Measurements from ENCODE around the gene SNRPD2.

Gene SNRPD2

GRCh38 chr19:45653634-45654033, 38.1 kb downstream of the SNRPD2 start:
- FAIRE-seq: no peak

DNA sequence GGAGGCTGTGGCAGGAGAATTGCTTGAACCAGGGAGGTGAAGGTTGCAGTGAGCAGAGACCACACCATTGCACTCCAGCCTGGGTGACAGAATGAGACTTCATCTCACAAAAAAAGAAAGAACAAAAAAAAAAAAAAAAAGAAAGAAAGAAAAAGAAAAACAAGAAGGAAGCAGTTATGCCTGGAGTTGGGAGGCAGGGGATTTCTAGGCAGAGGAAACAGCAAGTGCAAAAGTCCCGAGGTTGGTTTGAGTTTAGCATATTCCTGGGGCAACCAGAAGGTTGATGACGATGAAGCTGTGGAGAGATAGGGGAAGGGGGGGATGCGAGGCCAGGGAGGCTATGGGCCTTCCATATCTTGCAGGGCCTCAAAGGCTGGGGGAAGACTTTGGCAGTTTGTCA, 41.0 kb downstream of the SNRPD2 start:
- no peak for FAIRE-seq

DNA sequence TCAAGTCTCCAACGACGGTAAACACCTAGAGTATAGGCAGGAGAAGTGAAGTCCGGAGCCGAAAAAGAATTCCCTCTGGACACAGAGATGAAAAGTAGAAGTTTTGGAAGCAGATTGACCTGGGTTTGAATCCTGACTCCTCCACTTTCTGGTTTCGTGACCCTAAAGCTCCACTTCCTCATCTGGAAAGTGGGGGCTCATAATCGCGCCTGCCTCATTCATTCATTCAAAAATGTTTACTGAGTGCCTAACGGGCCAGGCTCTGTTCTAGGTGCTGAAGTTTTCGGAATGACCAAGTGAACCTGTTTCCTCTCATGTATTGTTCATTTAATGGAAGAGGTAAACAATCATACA, 45.4 kb downstream of the SNRPD2 start:
- no peak for FAIRE-seq

DNA sequence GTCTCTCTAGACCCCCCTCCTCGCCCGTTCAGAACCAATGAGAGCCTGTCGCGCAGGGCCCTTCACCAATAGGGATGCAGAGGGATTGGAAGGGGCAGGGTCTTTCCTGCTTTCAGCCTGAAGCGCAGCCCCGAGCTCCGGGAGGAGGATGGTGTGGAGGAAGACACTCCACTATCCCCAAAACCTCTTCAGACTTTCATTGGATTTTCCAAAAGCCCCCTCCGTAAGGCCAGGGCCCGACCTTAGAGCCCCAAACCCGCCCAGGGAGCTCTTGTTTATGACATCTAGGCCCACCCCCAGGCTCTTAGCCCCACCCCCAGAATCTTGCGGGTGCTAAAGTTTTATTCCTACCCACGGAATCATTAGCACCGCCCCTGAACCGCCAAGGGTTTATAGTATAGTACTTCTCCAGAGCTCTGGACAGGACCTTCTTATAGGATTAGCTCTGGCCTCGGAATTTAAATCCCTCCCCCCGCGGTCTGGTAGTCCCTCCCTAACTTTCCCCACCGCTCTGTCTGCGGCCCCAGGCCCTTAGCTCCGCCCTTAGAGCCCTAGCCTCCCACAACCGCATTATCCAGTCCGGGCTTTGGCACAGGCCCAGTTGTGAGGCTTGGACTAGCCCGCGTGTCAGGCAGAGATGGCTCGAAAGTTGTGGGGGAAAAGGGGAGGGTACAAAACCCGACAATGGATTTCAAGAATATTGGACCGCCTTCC, 46.0 kb downstream of the SNRPD2 start:
- FAIRE-seq: no peak

- FAIRE-seq: no peak
Measured at GRCh38 chr19:45645068-45645630, 46.6 kb downstream of the SNRPD2 start.

DNA sequence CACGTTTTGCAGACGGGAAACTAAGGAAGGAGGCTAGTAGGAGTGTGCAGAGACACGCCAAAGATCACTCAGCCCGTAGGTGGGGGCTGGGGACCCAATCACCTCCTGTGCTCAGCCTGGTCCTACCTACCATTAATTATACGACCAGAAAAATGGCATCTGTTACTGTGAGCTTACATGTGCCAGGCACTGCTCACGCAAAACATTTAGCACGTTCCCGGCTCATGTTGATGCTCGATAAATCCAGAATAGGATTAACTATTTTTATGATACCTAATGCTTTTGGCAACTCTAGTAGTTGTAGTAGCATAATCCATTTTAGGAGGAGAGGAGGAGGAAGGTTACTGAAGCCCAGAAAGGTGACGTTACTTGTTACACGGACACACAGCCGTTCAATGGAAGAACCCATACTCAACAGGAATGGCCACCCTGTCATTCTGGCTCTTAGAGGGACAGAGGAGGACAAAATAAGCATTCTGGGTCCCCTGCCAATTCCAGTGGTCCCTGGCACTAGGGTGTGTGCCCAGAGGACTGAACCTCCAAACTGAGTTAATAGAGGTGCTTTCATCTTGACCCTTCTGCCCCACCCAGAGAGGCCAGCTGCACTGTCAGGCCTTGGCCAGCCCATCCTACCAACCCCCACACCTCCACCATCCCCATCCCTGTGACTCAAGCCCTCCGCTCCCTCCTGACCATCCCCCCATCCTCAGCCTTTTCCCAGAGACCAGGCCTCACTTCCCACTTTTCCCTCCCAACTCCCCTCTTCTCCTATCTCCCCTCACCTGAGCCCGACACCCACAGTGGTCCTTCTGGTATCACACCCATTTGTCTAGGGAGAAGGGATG, 47.6 kb downstream of the SNRPD2 start:
- no peak for FAIRE-seq

DNA sequence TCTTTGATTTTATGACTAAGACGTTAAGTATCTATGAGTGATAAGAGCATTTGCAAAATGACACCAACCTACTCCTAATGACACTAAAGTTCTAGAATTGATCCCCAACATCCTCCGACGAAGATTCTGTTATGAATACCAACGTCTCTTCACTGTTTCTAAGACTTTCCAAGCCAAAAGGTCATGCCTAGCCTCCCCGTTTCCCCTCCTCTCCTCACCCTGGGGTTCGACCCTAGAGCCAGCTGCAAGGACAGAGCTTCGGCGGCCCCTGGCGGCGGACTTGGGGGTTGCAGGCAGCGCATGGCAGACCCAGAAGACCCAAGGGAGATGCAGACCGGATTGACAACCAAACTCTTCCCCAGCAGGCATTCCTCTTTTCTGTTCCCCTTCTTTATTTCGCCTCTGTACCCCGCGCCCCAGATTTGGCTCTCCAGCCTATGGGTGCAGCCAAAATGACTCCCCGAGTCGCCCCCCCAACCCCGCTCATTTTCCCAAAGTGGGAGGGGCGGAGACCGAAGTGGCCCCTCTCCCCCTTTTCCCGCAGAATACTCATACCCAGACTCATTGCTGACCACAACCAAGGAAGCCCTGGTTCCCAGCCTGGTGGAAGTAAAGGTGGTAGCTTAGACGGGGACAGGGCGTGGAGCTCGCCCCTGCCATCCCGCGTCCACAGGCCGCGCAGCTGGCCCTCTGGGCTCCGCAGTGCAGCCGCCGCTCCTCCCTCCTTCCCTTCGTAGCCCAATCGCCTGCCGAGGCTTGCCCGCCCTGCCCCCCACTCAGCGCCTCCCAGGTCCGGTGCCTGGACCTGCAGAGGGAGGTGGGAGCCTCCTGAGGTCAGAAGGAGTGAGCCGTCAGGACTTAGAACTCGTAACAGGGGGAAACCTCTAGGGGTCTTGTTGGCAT, 48.5 kb downstream of the SNRPD2 start:
- peak; percentile 46 for FAIRE-seq

DNA sequence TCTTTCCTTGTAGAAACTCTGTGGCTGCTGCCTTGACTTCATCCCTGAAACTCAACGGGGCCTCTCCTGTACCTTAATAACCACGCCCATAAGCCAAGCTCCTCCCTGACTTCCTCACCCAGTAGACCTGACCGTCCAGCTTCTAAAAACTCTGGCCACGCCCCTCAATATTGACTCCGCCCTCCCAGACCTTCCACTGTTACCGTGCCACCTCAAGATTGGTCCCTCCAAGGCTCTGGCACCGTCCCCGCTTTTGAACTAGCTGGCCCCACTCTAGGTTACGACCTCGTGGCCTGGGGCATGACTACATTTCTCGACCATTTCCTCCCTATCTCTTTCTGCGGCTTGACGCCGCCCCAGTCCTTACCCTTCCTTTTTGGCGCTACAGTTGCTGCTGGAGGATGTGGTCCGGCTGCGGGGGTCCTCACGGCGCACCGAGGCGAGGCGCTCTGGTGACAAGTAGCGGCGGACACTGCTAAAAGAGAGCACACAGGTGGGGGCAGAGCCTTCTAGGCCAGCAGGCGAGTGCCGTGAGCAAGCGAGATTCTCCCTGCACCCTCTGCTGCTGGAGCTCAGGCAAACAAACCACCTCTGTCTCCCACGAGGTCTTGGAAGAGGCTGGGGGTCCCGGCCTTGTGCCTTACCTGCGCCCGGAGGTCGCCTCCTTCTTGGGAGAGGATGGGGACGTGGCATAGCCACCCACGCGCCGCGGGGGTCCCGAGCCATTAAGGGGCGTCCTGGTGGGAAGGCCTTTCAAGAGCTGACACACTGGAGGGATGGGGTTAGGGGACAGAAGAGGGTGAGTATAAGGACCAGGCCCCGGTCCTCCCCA, 50.3 kb downstream of the SNRPD2 start:
- no peak for FAIRE-seq

- FAIRE-seq: no peak
Measured at GRCh38 chr19:45640849-45641273, 50.9 kb downstream of the SNRPD2 start.

DNA sequence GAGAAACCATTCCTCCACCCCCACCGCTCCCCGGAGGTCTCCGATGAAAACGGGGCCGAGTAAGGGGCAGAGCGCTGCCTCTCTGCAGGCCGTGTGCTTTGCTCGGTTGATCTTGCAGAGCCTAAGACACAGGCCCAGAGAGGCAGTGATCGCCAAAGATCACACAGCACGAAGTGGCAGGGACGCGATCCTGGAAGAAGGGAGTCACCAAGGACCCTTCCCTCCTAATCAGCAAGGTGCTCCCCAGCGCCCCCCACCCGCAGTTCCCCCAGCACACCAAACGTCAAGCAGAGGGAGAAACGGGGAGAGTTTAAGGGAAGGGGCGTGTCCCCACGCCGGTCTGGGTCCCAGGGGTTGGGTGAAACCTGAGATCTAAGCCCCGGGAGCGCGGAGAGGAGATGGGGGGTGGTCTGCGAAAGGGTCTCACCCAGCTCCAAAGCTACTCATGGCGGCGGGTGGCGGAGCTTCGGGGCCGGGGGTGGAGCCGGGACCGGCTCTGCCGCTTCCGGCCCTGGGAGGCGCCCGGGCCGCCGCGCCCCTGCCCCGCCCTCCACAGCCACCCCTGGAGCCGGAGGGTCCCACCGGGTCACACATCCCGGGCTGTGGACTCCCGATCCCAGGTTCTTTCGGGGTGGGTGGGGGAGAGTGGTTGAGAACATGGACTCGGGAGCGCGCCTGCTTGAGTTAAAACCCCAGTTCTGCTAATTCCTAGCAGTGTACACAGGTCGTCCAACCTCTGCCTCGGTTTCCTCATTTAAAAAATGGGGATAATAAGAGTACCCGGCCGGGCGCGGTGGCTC, 52.6 kb downstream of the SNRPD2 start, which contains the start of gene EML2:
TSS of gene EML2 (minus strand) at position 468 of the 800 bp plus-strand sequence. CDS start at position 447, 21 bp downstream.
- no peak for FAIRE-seq

DNA sequence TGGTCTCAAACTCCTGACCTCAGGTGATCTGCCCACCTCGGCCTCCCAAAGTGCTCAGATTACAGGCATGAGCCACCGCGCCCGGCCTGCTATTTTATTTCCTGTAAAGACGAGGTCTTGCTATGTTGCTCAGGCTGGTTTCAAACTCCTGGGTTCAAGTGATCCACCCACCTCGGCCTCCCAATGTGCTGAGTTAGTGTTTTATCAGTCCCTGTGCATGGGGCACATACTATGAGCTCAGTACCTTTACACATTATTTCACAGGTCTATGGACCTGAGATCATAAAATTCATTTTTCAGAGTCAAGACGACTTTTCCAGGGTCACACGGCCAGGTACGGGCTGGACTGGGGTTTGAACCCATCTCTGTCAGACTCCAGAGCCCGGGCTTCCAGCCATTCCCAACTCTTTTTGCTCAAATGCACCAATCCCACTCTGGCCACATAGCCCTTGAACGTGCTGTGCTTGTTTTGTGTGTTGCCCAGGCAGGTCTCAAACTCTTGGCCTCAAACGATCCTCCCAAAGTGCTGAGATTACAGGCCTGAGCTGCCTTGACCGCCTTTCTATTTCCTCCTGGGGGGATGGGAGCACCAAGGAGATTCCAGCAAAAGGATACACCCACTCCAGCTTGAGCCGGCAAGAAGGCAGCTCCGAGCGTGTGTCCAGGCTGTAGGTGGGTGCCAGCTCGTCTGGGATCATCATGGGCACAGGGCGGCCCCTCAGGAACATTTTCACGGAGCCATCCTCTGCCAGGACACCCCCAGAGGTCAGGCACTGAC, 53.7 kb downstream of the SNRPD2 start:
- FAIRE-seq: no peak
